ENCODE data around the gene ATPAF1.
"Not testable (repeated sequence)": the region's sequence is repeated elsewhere in the genome, so short reads cannot be mapped to it uniquely, and the experiment has no call there.

ATPAF1 gene

GRCh38 chr1:46662919-46663318 is 5.2 kb downstream of the ATPAF1 start:
- WGBS (ENCODE audit: insufficient coverage, insufficient read length): no CpG with 5 or more reads among the region's 5 CpGs
- not testable (repeated sequence) for H3K27ac ChIP-seq (ENCODE audit: low read length); H3K9me3 ChIP-seq (ENCODE audit: control insufficient read depth, insufficient read depth, low read length); H3K4me3 ChIP-seq (ENCODE audit: low read length); H3K27me3 ChIP-seq (ENCODE audit: control insufficient read depth, insufficient read depth, low read length); H3K36me3 ChIP-seq (ENCODE audit: control insufficient read depth, insufficient read depth, low read length); H3K4me1 ChIP-seq (ENCODE audit: control insufficient read depth, insufficient read depth, low read length); DNase-seq (ENCODE audit: low read depth, low spot score)

- not testable (repeated sequence) for H3K36me3 ChIP-seq (ENCODE audit: control insufficient read depth, insufficient read depth, low read length); H3K27me3 ChIP-seq (ENCODE audit: control insufficient read depth, insufficient read depth, low read length); H3K4me1 ChIP-seq (ENCODE audit: control insufficient read depth, insufficient read depth, low read length); H3K9me3 ChIP-seq (ENCODE audit: control insufficient read depth, insufficient read depth, low read length); H3K27ac ChIP-seq (ENCODE audit: low read length); H3K4me3 ChIP-seq (ENCODE audit: low read length); DNase-seq (ENCODE audit: low read depth, low spot score)
- WGBS (ENCODE audit: insufficient coverage, insufficient read length): 100% methylated on average over 1 of the region's 5 CpGs
These were observed 8.0 kb downstream of the ATPAF1 start for GRCh38 chr1:46660116-46660515.

- WGBS (ENCODE audit: insufficient coverage, insufficient read length): no CpG with 5 or more reads among the region's 2 CpGs
- H3K27me3 ChIP-seq (ENCODE audit: control insufficient read depth, insufficient read depth, low read length): no peaks in the 10 kb centered on the region
- no peaks in the 10 kb centered on the region for H3K4me1 ChIP-seq (ENCODE audit: control insufficient read depth, insufficient read depth, low read length)
- DNase-seq (ENCODE audit: low read depth, low spot score): no peak
- no peaks in the 10 kb centered on the region; the same call in 1 of the 2 replicates for H3K36me3 ChIP-seq (ENCODE audit: control insufficient read depth, insufficient read depth, low read length)
- H3K27ac ChIP-seq (ENCODE audit: low read length): no peak overlapping the region
- no peak overlapping the region for H3K4me3 ChIP-seq (ENCODE audit: low read length)
- H3K9me3 ChIP-seq (ENCODE audit: control insufficient read depth, insufficient read depth, low read length): no peaks in the 10 kb centered on the region
These were observed 8.8 kb downstream of the ATPAF1 start for GRCh38 chr1:46659307-46659870.

- Histone ChIP-seq H3K27ac (ENCODE audit: low read length) (no peak overlapping the region), H3K4me3 (ENCODE audit: low read length) (no peak overlapping the region), H3K27me3 (ENCODE audit: control insufficient read depth, insufficient read depth, low read length) (no peaks in the 10 kb centered on the region), H3K36me3 (ENCODE audit: control insufficient read depth, insufficient read depth, low read length) (no peaks in the 10 kb centered on the region; the same call in 1 of the 2 replicates), H3K4me1 (ENCODE audit: control insufficient read depth, insufficient read depth, low read length) (no peaks in the 10 kb centered on the region), H3K9me3 (ENCODE audit: control insufficient read depth, insufficient read depth, low read length) (no peaks in the 10 kb centered on the region)
- DNase-seq (ENCODE audit: low read depth, low spot score): no peak
- no CpG with 5 or more reads among the region's 1 CpG for WGBS (ENCODE audit: insufficient coverage, insufficient read length)
These were observed 10.4 kb downstream of the ATPAF1 start for GRCh38 chr1:46657775-46658174.

- Histone ChIP-seq H3K9me3 (ENCODE audit: control insufficient read depth, insufficient read depth, low read length) (no peaks in the 10 kb centered on the region), H3K36me3 (ENCODE audit: control insufficient read depth, insufficient read depth, low read length) (no peaks in the 10 kb centered on the region; the same call in 1 of the 2 replicates), H3K4me3 (ENCODE audit: low read length) (no peak overlapping the region), H3K4me1 (ENCODE audit: control insufficient read depth, insufficient read depth, low read length) (no peaks in the 10 kb centered on the region), H3K27me3 (ENCODE audit: control insufficient read depth, insufficient read depth, low read length) (no peaks in the 10 kb centered on the region), H3K27ac (ENCODE audit: low read length) (no peak overlapping the region)
- DNase-seq (ENCODE audit: low read depth, low spot score): no peak
- WGBS (ENCODE audit: insufficient coverage, insufficient read length): no CpG with 5 or more reads among the region's 2 CpGs
These were observed 11.5 kb downstream of the ATPAF1 start for GRCh38 chr1:46656643-46657042.

- Histone ChIP-seq H3K27ac (ENCODE audit: low read length) (no peak overlapping the region), H3K4me3 (ENCODE audit: low read length) (no peak overlapping the region), H3K27me3 (ENCODE audit: control insufficient read depth, insufficient read depth, low read length) (no peaks in the 10 kb centered on the region), H3K36me3 (ENCODE audit: control insufficient read depth, insufficient read depth, low read length) (no peaks in the 10 kb centered on the region; the same call in 1 of the 2 replicates), H3K9me3 (ENCODE audit: control insufficient read depth, insufficient read depth, low read length) (no peaks in the 10 kb centered on the region), H3K4me1 (ENCODE audit: control insufficient read depth, insufficient read depth, low read length) (no peaks in the 10 kb centered on the region)
- no peak for DNase-seq (ENCODE audit: low read depth, low spot score)
These were observed 12.3 kb downstream of the ATPAF1 start for GRCh38 chr1:46655848-46656247.

- not testable (repeated sequence) for H3K4me1 ChIP-seq (ENCODE audit: control insufficient read depth, insufficient read depth, low read length); H3K27me3 ChIP-seq (ENCODE audit: control insufficient read depth, insufficient read depth, low read length); H3K27ac ChIP-seq (ENCODE audit: low read length); H3K4me3 ChIP-seq (ENCODE audit: low read length); DNase-seq (ENCODE audit: low read depth, low spot score); H3K9me3 ChIP-seq (ENCODE audit: control insufficient read depth, insufficient read depth, low read length); H3K36me3 ChIP-seq (ENCODE audit: control insufficient read depth, insufficient read depth, low read length)
- WGBS (ENCODE audit: insufficient coverage, insufficient read length): no CpG with 5 or more reads among the region's 2 CpGs
These were observed 13.5 kb downstream of the ATPAF1 start for GRCh38 chr1:46654698-46655097.

GRCh38 chr1:46654012-46654411 is 14.2 kb downstream of the ATPAF1 start:
- no CpG with 5 or more reads among the region's 1 CpG for WGBS (ENCODE audit: insufficient coverage, insufficient read length)
- Histone ChIP-seq H3K36me3 (ENCODE audit: control insufficient read depth, insufficient read depth, low read length) (no peaks in the 10 kb centered on the region; the same call in 1 of the 2 replicates), H3K27me3 (ENCODE audit: control insufficient read depth, insufficient read depth, low read length) (no peaks in the 10 kb centered on the region)

GRCh38 chr1:46653405-46653958 is 14.7 kb downstream of the ATPAF1 start:
- Histone ChIP-seq H3K36me3 (ENCODE audit: control insufficient read depth, insufficient read depth, low read length) (no peaks in the 10 kb centered on the region; the same call in 1 of the 2 replicates), H3K4me3 (ENCODE audit: low read length) (no peak overlapping the region), H3K4me1 (ENCODE audit: control insufficient read depth, insufficient read depth, low read length) (no peaks in the 10 kb centered on the region), H3K27me3 (ENCODE audit: control insufficient read depth, insufficient read depth, low read length) (no peaks in the 10 kb centered on the region), H3K27ac (ENCODE audit: low read length) (no peak overlapping the region), H3K9me3 (ENCODE audit: control insufficient read depth, insufficient read depth, low read length) (no peaks in the 10 kb centered on the region)
- no CpG with 5 or more reads among the region's 2 CpGs for WGBS (ENCODE audit: insufficient coverage, insufficient read length)
- no peak for DNase-seq (ENCODE audit: low read depth, low spot score)

More at GRCh38 chr1:46654012-46654411, 14.2 kb downstream of the ATPAF1 start:
- Histone ChIP-seq H3K9me3 (ENCODE audit: control insufficient read depth, insufficient read depth, low read length) (no peaks in the 10 kb centered on the region), H3K4me3 (ENCODE audit: low read length) (no peak overlapping the region), H3K4me1 (ENCODE audit: control insufficient read depth, insufficient read depth, low read length) (no peaks in the 10 kb centered on the region), H3K27ac (ENCODE audit: low read length) (no peak overlapping the region)
- DNase-seq (ENCODE audit: low read depth, low spot score): no peak

- no peaks in the 10 kb centered on the region for H3K9me3 ChIP-seq (ENCODE audit: control insufficient read depth, insufficient read depth, low read length)
- no peaks in the 10 kb centered on the region for H3K27me3 ChIP-seq (ENCODE audit: control insufficient read depth, insufficient read depth, low read length)
- no peak overlapping the region for H3K4me3 ChIP-seq (ENCODE audit: low read length)
- WGBS (ENCODE audit: insufficient coverage, insufficient read length): no CpG with 5 or more reads among the region's 6 CpGs
- no peaks in the 10 kb centered on the region for H3K4me1 ChIP-seq (ENCODE audit: control insufficient read depth, insufficient read depth, low read length)
- no peak for DNase-seq (ENCODE audit: low read depth, low spot score)
- no peak overlapping the region for H3K27ac ChIP-seq (ENCODE audit: low read length)
- H3K36me3 ChIP-seq (ENCODE audit: control insufficient read depth, insufficient read depth, low read length): no peaks in the 10 kb centered on the region; the same call in 1 of the 2 replicates
These were observed 15.7 kb downstream of the ATPAF1 start for GRCh38 chr1:46652321-46653100.

Data from iPS DF 6.9 (cell line).